ENCODE results near the gene C14orf132.
"Not testable (repeated sequence)": the region's sequence is repeated elsewhere in the genome, so short reads cannot be mapped to it uniquely, and the experiment has no call there.

The C14orf132 gene

GRCh38 chr14:96038920-96039632, at the start of gene C14orf132:
Gene C14orf132 (plus strand): TSS chr14:96039362. CDS start chr14:96039501, 139 bp downstream.
- DNase-seq, result peak; percentile 48

GRCh38 chr14:95993768-95994592, 45.2 kb upstream of the C14orf132 start:
- DNase-seq, result peak; percentile 77

GRCh38 chr14:95994593-95994928, 44.6 kb upstream of the C14orf132 start:
- DNase-seq, result no peak

- DNase-seq, result peak; percentile 8
Measured at GRCh38 chr14:95998656-95999055, 40.5 kb upstream of the C14orf132 start.

- no peak for DNase-seq
Measured at GRCh38 chr14:96001866-96002497, 37.2 kb upstream of the C14orf132 start.

GRCh38 chr14:96002498-96002884, 36.7 kb upstream of the C14orf132 start:
- DNase-seq, result no peak

GRCh38 chr14:96011131-96011530, 28.0 kb upstream of the C14orf132 start:
- DNase-seq, result no peak

- no peak for DNase-seq
Measured at GRCh38 chr14:96011607-96012006, 27.6 kb upstream of the C14orf132 start.

GRCh38 chr14:96012757-96013156, 26.4 kb upstream of the C14orf132 start:
- not testable (repeated sequence) for DNase-seq

GRCh38 chr14:96014176-96014575, 25.0 kb upstream of the C14orf132 start:
- DNase-seq, result no peak

GRCh38 chr14:96016501-96017160, 22.5 kb upstream of the C14orf132 start:
- DNase-seq, result no peak

DNA sequence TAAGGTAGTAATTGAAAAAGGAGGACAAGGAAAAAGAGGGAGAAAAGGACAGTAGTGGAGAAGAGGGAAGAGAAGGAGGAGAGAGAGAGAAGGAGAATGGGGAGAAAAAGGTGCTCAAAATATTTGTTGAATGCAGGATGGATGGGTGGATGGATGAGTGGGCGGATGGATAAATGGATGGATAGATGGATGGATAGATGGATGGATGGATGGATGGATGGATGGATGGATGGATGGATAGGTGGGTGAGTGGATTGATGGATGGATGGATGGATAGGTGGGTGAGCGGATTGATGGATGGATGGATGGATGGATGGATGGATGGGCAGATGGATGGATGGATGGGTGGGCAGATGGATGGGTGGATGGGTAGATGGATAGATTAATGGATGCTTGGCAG, 21.3 kb upstream of the C14orf132 start:
- DNase-seq, result no peak

- DNase-seq, result no peak
Measured at GRCh38 chr14:96027431-96028355, 11.5 kb upstream of the C14orf132 start.

GRCh38 chr14:96029089-96029645, 10.0 kb upstream of the C14orf132 start:
- no peak for DNase-seq

DNA sequence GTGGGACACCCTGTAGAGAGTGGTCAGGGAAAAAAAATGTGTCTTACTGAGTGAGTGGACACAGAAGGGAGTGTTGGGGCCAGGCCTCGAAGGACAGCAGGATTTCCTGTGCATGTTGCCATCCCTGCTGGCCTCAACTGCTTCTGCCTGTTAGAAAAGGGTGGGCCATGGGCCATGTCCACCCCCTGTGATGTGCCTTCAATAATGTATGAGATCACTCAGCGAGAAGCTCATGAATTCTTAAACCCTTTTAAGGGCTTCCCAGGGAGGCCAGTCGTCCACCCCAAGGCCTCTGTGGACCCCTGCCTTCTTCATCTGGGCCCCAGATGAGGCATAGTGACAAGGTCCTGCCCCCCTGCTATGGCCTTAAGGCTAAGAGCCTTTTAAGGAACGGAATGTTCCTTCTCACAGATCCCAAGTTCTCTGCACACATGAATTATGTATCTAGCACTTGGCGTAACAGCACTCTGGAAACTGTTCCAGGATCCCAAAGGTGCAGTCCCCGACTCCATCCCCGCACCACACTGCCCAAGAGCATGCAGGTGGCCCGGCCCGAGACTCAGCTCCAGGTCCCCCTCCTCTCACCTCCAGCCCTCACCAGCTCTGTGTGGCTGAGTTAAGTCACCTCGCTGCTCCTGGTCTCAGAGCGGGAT, 8.9 kb upstream of the C14orf132 start:
- DNase-seq, result no peak

- no peak for DNase-seq
Measured at GRCh38 chr14:96031691-96032090, 7.5 kb upstream of the C14orf132 start.

DNA sequence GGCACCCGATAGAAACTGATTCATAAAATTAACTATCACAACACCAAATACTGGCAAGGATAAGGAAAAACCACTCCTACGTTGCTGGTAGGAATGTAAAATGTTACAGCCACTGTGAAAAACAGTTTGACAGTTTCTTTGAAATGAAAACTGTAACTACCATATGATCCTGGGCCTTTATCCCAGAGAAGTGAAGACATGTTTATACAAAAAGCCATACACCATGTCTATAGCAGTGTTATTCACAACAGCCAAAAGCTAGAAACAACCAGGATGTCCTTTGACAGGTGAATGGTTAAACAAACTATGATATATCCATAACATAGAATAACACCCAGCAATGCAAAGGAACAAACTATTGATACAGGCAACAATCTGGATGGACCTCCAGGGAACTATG, 3.7 kb upstream of the C14orf132 start:
- no peak for DNase-seq

DNA sequence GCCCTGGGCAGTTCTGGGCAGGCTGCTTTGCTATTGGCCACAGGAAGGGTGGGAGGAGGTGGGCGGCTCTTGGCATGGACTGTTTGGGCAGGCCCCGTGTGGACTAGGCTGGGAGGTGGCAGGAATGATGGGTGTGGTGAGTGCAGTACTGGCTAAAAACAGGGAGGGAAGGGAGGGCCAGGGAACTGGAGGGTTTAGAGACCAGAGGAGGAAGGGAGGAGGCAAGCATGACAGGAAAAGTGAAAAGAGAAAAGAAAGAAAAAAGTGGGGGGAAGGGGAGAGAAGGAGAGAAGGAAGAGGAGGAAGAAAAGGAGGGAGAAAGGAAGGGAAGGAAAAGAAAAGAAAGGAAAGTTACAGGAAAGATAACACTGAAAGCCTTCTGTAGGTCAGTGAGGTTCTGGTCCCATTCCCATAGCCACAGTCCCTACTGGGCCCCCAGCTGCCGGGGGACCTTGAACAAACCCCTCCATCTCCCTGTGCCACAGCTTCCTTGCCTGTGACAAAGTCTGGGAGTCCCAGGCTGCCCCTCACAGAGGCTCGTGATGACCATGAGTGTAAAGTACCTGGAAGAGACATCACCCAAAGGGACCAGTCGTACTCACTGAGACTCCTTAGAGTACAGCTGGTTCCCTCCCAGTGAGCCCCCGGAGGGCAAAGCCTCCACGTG, 1.1 kb upstream of the C14orf132 start:
- DNase-seq, result no peak

GRCh38 chr14:96038558-96038919, 623 bp upstream of the C14orf132 start:
- peak; percentile 4 for DNase-seq

- DNase-seq, result peak; percentile 36
Measured at GRCh38 chr14:96039633-96040311, 610 bp downstream of the C14orf132 start.

Measured in hematopoietic multipotent progenitor cell treated with erythropoietin and hydrocortisone succinate and interleukin-3 and kit ligand, for 4 days (in vitro differentiated cells).